NCI-H1930 (cell line): ENCODE results near the gene ADO.
A peak's percentile ranks its signal among the peaks of the same experiment; 100 is the strongest.
"Not testable (repeated sequence)": the region's sequence is repeated elsewhere in the genome, so short reads cannot be mapped to it uniquely, and the experiment has no call there.

Experiments used
- DNase-seq, 2 experiments: peaks; one replicate each; lab custom pipeline; 2025; lab: John Stamatoyannopoulos, UW

Gene ADO

GRCh38 chr10:62804356-62805230 is at the start of gene ADO:
Gene ADO (plus strand): TSS chr10:62804720. CDS start chr10:62805060, 340 bp downstream.
- DNase-seq = peak; percentile 67 to 79

GRCh38 chr10:62754963-62755362 is 49.6 kb upstream of the ADO start:
- DNase-seq = no peak

GRCh38 chr10:62755662-62756653 is 48.6 kb upstream of the ADO start:
- DNase-seq = no peak

- DNase-seq = no peak
Observed at GRCh38 chr10:62759599-62760175, 44.8 kb upstream of the ADO start.

GRCh38 chr10:62760401-62760800 is 44.1 kb upstream of the ADO start:
- DNase-seq = no peak

- no peak for DNase-seq
Observed at GRCh38 chr10:62761115-62761514, 43.4 kb upstream of the ADO start.

GRCh38 chr10:62763155-62763554 is 41.4 kb upstream of the ADO start:
- DNase-seq = no peak

- DNase-seq = no peak
Observed at GRCh38 chr10:62764011-62764410, 40.5 kb upstream of the ADO start.

- DNase-seq = no peak
Observed at GRCh38 chr10:62765726-62766125, 38.8 kb upstream of the ADO start.

GRCh38 chr10:62766386-62766785 is 38.1 kb upstream of the ADO start:
- DNase-seq = no peak

- DNase-seq = no peak
Observed at GRCh38 chr10:62769574-62770242, 34.8 kb upstream of the ADO start.

GRCh38 chr10:62772186-62772974 is 32.1 kb upstream of the ADO start:
- DNase-seq = no peak

GRCh38 chr10:62778125-62778524 is 26.4 kb upstream of the ADO start:
- DNase-seq = no peak

- DNase-seq = no peak
Observed at GRCh38 chr10:62779487-62780248, 24.9 kb upstream of the ADO start.

- not testable (repeated sequence) for DNase-seq
Observed at GRCh38 chr10:62784537-62784936, 20.0 kb upstream of the ADO start.

- not testable (repeated sequence) for DNase-seq
Observed at GRCh38 chr10:62788285-62788684, 16.2 kb upstream of the ADO start.

- DNase-seq = no peak
Observed at GRCh38 chr10:62788861-62789467, 15.6 kb upstream of the ADO start.

GRCh38 chr10:62790019-62790555 is 14.4 kb upstream of the ADO start:
- DNase-seq = no peak

- no peak for DNase-seq
Observed at GRCh38 chr10:62790571-62790970, 13.9 kb upstream of the ADO start.
